22Rv1 (cell line): ENCODE results near the gene ACSM2A.
"Not testable (repeated sequence)": the region's sequence is repeated elsewhere in the genome, so short reads cannot be mapped to it uniquely, and the experiment has no call there.

ENCODE experiments used
- CTCF ChIP-seq: fragments of 450-650 bp; IDR thresholded peaks from 2 replicates; pipeline ENCODE4 v1.5.1; 2017; ENCODE audit warnings: mild to moderate bottlenecking
- ZFX ChIP-seq: fragments of 450-650 bp; IDR thresholded peaks from 2 replicates; pipeline ENCODE4 v1.6.1; 2017; ENCODE audit warnings: antibody characterized with exemption, borderline replicate concordance

- TF ChIP-seq CTCF, ZFX: not testable (repeated sequence)
Measured at GRCh38 chr16:20446652-20447393, 4.5 kb upstream of the ACSM2A start.
